Measurements from ENCODE around the gene PCK1.
A peak's percentile ranks its signal among the peaks of the same experiment; 100 is the strongest.

Gene PCK1

DNA sequence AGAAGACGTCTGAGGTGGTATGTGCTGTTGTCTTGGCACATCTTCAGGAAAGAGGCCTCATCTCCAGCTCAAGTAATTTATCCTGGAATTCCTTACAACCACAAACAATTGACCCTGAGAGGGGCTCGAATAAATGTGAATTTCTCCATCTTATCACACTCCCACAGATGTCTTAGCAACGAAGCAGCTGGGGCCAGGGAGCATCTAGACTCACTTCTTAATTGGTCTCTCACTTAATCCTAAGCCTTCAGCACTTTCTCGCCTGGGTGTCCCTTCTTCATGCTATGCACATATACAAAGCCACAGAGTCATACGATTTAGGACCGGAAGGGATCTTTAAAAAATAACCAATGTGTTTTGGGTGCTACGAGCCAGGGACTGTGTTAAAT, 27.1 kb downstream of the PCK1 start:
- no peak for DNase-seq (ENCODE audit: low read depth in 2 of 2)

DNA sequence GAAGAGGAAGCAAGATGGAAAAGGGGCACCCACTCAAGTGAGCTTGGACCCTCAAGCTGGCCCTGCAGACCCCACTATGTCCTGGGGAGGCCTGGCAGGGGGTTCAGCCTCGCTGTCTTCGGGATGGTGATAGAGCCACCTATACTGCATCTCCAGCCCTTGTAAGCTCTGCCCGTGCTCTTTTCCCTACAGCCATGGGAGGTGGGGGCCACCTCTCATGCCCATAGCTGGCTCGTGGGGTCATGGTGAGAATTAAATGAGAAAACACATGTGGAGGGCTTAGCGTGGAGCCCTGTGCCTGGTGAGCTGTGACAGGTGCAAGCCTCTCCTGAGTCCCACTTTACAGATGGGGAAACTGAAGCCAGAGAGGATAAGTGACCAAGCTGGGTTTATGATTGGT, 27.7 kb downstream of the PCK1 start:
- no peak for DNase-seq (ENCODE audit: low read depth in 2 of 2)

DNA sequence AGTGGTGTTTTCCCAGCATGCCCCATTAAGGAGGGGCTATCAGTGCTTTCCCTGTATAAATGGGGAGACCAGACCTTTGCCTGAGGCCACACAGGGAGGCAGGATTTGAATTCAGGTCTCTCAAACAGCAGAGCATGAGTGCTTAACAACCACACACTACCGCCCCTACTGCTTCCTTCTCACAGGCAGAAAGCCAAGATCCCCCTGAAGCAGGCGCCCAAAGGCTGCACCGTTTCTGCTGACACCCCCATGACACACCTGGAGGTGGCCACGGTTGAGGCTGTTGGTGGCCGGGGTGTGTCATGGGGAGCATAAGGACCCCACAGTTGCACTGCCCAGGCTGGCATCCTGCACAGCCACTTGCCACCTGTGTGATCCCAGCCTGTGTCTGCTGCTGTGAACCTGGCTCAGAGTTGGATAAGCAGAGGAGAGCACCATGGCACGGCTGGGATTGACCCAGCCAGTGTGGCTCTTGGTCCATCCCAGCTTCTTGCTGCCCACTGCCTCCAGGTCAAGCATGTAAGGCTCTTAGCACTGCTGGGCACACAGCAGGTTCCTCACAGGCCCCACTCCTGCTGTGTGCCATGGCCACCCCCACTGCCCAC, 28.3 kb downstream of the PCK1 start:
- DNase-seq (ENCODE audit: low read depth in 2 of 2) = no peak

DNA sequence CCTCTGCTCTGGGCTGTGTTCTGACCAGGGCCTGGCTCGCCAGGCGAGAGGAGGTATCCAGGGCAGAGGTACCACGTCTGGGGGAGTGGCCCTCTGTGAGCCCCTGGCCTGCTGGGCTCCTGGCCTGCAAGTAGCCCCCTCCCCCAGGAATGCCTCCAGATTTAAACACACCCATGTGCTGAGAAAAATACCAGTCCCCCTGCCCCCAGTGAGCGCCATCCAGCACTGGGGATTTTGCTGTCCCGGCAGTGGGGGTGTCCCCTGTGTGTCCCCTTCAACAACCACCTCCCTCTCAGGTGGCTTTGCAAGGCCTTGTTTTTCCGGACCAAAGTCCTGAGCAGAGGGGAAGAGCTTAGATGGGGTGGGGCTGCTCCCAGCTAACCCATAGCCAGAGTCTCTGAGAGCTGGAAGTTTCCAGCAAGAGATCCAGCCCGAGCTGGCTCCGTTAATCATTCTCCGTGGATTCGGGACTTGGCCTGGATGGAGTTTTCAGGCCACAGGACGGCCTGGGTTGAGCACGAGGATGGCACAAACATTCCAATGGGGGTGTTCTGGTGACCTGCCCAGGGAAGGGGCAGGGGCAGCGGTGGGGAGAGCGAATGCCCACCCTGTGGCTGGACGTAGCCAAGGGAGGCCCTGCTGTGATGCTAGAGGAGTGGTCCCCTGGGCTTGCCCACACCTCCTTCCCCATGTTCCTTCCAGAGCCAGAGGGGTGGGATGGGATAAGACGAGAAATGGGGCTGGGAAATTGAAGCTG, 29.0 kb downstream of the PCK1 start:
- no peak for DNase-seq (ENCODE audit: low read depth in 2 of 2)

DNA sequence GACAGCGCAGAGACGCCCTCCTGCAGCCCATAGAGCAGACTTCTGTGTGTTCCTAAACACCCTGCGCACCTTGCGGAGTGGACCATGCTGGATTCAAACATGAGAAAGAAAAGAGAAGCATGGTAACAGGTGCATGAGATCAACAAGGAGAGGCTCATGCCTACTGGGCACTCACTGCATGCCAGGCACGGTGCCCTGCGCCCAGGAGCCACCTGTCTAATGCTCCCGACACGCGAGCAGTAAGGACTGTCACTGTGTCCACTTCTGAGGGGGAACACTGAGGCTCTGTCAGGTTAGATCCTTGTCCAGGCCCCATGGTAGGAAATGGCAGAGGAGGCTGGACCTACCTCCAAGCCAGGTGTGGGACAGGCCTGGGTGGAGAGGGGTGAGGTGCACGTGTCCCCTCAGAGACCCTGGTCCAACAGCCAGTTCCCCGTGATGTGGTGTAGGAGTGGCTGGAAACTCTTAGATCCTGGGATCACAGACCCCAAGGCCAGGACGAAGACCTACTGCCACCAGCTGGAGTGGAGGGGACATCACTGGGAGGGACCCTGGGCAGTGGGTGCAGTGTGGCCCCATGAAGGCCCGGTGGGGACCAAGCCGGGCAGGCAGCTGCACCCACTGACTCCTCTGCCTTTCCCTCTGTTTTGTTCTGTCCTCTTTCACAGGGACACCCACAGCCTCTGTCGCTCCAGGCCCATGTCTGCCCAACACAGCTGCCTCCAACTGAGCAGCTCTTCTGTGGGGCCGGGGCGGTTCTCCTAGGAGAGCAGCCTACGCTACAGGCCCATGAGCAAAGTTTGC, 29.8 kb downstream of the PCK1 start:
- DNase-seq (ENCODE audit: low read depth in 2 of 2) = no peak

DNA sequence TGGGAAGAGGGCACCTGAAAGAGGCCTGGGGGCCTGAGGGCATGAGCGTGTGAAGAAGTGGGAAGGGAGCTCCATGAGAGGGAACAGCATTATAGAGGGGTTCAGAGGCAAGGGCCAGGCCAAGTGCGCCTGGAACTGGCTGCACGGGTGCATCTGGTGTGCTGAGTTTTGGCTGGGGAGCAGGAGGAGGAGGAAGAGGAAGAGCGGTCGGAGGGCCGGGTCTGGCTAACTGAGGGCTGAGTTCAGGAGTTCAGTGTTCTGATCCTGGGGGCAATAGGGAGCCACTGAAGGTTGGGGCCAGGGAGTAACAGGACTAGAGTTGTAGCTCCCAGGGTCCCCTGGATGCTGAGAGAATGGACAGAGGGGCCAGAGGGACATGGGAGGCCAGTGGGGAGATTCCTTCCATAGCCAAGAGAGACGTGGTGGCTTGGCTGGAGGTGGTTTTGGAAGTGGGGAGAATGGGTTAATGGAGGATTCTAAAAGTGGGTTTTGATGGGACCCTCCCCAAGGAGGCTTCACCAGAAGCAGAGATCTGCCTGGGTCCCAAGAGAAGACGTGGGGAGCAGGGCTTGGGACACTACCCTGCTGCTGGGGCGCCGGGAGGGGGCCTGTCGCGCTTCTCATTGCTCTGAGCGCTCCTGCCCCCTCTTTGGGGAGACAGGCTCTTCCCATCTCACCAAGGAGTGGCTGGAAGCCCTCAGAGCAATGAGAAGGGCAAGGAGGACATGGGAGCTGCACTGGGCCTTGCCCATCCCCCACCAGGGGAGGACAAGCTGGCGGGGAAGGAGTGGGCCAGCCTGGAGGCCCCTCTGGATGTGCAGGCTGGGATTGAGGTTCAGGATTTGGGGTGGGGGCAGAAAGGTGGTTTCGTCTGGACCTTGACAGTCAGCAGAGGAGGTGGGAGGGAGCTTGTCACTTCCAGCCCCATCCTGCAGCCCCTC, 30.6 kb downstream of the PCK1 start:
- DNase-seq (ENCODE audit: low read depth in 2 of 2) = no peak

DNA sequence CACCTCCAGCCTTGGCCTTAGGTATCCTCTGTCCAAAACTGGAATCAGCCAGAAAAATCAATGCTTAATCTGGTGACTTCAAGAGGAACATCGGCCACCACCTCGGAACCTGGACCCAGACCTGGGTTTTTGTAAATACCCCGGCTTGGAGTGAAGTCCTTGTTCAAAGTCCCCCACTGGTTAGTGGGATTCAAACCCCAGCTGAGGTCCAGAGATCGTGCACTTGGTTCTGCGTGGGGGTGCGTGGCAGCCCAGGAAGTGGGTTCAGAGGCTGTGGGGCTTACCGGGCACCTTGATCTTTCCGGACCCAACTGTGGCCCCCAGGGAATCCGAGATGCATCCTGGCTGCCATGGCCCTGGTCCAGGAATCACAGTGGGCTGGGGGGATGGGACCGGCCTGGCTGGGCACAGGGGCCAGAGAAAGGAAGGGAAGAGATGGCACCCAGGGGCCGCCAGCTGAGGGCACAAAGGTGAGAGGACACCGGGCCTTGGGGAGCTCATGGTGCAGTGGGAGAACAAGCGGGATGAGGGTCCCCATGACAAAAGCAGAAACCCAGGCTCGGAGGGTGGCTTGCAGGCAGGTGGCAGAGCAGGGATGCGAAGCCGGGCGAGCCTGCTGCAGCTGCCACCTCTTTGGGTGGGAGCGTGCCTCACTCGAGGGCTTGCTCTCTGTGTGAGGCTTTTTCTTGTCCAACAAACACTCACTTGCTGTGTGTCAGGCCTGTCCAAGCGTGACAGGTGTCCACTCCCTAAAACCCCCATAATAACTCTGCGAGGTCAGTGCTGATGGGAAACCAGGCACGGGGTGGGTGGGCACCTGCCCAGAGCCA, 31.6 kb downstream of the PCK1 start:
- DNase-seq (ENCODE audit: low read depth in 2 of 2) = no peak

DNA sequence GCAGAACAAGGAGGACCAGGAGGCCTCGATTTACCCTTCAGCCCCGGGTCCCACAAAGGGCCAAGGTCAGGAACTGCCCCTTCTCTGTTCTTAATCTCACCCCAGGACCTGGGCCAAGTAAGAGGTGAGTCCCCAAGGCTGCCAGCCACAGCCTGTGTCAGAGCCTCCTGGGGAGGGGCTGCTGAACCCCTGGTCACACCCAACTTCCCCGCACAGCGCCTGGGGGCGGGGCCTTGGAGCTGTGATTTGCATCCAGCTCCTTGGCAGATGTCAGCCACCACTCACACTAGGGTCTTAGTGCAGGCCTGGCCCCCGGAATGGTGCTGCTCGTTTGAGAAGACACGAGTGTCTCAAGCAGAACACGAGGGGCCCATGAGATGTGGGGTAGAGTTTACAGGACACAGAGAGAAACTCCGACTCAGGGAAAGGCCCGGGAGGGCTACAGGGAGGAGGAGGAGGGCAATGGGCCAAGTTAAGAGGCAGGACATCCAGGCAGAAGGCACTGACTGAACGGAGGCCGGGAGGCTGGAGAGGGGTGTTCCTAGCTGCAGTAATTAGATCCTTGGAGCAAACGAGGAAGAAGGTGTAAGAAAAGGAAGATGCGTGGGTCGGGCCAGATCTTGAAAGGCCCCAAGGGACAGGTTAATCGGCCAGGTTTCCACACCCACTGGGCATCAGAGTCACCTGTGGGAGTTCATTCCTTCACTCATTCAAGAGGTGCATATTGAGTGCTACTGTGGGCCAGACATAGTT, 32.4 kb downstream of the PCK1 start:
- no peak for DNase-seq (ENCODE audit: low read depth in 2 of 2)

DNA sequence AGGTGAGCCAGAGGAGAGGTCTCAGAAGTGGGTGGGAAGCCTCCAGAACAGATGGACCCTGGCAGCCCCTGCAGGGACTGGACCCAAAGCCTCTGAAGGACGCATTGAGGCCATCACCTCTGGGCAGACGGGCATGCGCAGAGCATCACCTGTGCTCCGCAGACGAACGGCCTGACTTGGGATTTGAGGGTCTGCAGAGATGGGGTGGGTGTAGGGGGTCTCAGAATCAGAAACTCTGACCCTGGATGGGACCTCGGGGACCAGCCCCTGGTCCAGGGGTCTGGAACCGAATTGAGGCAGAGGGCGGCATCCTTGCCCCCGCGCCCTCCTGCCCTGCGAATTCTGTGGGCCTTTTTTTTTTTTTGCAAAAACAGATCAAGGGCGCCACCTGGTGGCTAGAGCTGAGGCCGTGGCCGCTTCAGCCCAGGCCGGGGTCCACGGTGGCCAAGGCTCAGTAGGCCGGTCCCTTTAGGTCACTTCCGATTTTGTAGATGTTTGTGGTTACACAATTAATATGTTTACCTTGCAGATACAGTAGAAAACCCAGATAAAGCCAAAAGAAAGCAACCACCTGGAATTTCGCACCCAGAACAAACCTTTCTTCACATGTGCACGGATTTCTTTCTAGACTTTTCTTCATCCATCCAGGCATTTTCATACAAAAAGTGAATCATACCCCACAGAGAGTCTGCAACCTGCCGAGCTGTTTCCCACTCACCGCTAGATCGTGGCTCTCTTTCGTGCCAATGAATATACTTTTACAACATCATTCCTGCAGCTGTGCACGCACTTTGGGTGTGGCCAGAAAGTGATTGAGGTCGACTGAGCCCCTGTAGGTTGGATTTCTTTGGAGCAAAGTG, 33.4 kb downstream of the PCK1 start:
- peak in 1 of 2 donors; percentile 29 for DNase-seq (ENCODE audit: low read depth in 2 of 2)

DNA sequence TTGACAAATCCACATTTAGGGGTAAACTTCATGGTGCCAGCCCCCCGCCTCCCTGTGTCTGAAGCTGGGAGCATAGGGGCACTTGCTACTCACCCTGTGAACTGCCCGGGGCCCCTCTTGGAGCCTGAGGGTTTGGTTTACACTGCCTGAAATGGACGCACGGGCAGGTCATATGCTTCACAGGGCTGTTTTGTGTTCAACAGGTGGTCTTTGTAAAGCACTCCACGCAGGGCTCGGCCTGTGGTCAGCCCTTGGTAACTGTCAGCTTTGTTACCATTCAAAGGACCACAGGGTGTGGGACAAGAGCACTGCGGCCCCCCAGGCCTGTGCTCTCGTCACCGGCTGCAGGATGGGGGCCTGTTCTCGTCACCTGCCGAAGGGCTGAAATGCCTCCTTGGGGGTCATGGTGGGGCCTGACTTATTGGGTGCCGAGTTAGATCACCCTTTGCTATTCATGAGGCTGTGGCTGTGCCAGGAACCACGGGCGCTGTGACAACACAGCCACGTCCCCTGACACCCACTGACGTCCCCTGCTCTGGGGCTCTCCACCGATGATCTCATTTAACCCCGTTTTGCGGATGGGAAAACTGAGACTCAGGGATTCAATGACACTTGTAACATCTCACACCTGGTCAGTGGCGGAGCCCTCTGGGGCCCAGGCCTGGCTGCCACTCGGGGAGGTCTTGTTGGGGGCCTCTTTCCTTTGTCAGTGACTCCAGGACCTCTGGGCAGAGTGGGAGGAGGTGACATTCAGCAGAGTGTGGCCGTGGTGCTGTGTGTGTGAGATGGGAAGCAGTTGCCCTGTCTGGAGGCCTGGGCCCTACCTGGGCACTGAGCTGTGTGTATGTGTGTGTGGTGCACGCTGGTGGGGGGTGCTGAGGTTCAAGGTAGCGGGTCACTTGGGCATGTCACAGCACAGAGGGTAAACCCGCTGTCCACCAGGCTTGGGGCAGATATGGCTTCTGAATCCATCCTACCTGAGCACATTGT, 34.4 kb downstream of the PCK1 start:
- DNase-seq (ENCODE audit: low read depth in 2 of 2) = no peak

DNA sequence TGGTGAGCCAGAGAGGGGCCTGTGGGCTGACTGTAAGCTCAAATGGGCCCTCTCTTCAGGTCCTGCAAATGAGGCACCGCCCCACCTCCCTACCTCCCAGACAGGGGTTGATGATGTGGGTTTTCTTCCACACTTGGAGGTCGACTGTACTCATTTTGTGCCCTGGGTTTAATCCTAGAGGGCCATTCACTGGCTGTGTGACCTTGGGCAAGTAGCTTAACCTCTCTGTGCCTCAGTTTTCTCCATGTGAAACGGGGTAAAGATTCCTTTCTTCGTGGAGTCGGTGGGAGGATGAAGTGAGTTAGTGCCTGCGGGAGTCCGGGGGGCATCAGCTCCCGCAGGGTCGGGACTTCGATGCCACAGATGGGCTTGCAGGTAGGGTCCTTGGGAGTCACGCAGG, 35.4 kb downstream of the PCK1 start:
- DNase-seq (ENCODE audit: low read depth in 2 of 2) = no peak

DNA sequence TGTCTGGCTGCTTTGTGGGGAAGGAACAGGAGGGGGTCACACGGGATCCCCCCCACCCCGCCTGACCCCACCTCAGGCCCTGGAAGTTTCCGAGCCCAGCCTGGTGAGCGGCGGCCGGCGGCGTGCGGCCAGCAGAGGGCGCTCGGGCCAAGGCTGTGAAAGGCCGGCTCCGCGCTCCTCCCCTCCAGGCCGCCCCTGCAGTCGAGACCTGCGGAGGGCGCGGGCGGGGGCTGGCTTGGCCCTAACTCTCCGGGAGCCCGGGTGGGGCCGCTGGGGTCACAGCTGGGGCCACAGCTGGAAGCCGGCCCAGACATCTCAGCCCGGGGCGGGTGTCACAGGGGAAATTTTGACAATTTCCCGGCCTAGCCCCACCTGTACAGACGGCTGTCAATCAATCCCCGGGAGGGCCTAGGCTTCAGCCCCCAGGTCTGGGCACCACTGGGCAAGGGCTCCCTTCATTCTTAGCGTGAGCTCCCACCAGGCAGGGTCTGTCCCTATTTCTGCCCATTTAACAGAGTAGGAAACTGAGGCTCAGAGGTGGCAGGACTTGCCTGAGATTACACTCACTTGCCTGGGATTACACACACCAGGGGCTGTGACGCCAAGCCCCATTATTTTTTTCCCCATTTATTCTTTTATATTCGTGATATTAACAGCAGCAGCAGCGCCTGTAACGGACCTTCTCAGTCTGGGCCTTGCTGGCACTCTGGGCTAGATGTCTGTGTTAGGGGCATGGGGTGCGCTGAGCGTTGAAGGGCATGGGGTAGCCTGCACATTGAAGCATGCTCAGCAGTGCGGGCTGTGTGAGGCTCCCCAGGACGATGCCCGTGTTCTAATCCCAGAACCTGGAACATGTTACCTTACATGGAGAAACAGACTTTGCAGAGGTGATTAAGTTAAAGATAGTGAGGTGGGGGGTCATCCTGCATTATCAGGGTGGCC, 36.4 kb downstream of the PCK1 start:
- peak; percentile 40 to 49 for DNase-seq (ENCODE audit: low read depth in 2 of 2)

DNA sequence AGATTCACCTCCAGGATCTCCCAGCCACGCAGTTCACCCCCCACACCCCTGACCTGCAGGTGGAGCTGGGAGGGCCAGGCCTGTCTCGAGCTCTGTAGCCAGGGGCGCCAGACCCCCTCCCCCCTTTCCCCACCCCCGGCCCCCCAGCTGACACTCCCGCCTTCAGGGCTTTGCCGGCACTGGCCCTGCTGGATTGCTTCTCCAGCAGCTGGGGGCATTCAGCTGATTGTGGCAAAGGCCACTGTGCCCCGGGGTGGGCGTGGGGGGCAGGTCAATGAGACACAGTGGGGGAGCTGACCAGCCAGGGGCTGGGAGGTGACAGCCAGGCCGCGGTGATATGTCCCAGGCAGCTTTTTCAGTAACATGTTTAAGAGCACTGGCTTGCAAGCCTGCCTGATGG, 37.1 kb downstream of the PCK1 start:
- no peak for DNase-seq (ENCODE audit: low read depth in 2 of 2)

DNA sequence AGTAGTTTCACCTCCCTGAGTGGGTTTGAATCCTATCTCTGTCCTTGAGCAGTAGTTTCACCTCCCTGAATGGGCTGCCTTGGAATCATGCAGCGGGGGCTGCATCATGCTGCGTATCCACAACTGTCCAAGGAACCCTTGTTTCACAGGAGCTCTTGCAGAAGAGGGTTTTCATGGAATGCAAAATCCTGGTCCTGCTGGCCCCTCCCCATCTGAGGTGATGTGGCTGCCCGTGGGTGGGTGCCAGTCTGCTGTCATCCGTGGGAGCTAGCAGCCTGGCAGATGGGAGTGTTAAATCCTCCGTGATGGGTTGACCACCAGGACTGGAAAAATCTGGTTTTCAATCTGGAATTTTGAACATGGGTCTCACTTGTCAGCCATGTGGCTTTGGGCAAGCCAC, 37.6 kb downstream of the PCK1 start:
- DNase-seq (ENCODE audit: low read depth in 2 of 2) = no peak

DNA sequence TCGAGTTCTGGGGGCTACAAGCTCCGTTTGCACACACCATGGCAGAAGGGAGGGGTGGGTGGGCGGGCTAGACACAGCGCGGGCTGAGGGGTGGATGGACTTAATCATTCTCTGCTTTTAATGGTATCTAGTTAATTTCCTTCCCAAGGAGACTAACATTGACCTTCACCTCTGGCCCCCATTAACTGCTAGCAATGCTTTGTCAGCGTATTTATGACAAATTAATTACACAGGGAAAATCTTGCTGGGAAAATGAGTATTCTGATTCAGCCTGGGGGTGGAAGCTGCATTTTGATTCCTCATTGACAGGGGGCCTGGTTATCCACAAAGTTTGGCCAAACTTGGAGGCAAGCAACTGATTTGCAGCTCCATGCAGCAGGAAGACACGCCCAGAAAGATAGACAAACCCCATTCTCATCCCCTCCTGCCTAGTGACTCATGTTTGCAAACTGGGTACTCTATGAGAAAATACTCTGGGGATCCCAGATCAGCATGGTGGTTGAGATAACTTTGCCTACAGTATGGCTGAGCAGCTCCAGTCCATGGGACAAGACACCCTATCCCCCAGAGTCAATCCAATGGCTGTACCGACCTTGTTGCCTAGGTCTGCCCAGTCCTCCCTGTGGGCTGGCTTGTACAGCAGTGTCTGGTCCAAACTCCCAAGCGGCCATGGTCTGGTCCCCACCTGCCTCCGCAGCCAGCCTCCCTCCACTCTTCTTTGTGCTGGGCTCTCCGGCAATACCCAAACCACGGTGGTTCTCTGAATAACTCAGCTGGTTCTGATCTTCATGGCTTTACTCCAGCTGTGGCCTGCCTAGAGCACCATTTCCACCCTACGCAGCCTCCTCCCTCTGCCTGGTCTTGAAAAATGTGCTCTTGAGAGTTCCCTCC, 39.7 kb downstream of the PCK1 start:
- DNase-seq (ENCODE audit: low read depth in 2 of 2) = no peak

DNA sequence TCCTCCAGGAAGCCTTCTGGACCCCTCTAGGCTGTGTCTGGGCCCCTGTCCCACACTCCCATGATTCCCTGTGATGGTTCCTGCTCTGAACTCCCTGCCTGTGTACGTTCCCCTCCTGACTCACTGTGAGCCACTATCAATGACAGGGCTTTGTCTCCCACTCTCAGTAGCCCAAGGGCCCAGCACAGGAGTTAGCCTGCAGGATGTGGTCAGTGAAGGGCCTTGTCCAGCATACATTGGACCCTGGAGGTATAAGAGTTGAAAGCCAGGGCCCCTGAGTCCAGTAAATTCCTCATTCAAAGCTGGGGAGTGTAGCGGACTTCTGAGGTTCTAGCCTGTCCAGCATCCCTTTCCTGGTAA, 40.3 kb downstream of the PCK1 start:
- no peak for DNase-seq (ENCODE audit: low read depth in 2 of 2)

Data from stimulated activated CD8-positive, alpha-beta memory T cell treated with anti-CD3 and anti-CD28 coated beads, Interleukin-15, amount 100 ng/mL, for 48 hours (primary cell).